HS-5 (cell line): ENCODE results near the gene UXT.
A peak's percentile ranks its signal among the peaks of the same experiment; 100 is the strongest.

Experiments
- DNase-seq: peaks from one replicate; pipeline ENCODE4 v3.0.0-alpha.2; 2012; ENCODE audit warnings: low read depth

The UXT gene

GRCh38 chrX:47649271-47649670, 9.7 kb downstream of the UXT start:
- no peak for DNase-seq

GRCh38 chrX:47648376-47648775, 10.6 kb downstream of the UXT start:
- no peak for DNase-seq

- no peak for DNase-seq
These were observed 12.3 kb downstream of the UXT start for GRCh38 chrX:47646636-47647035.

- no peak for DNase-seq
These were observed 13.4 kb downstream of the UXT start for GRCh38 chrX:47645530-47645929.

- DNase-seq, result no peak
These were observed 14.4 kb downstream of the UXT start for GRCh38 chrX:47644557-47645091.

GRCh38 chrX:47643926-47644325, 15.1 kb downstream of the UXT start:
- no peak for DNase-seq

- DNase-seq, result no peak
These were observed 20.2 kb downstream of the UXT start for GRCh38 chrX:47638816-47639215.

GRCh38 chrX:47637546-47638195, 21.3 kb downstream of the UXT start:
- no peak for DNase-seq

- DNase-seq, result no peak
These were observed 24.0 kb downstream of the UXT start for GRCh38 chrX:47634871-47635575.

GRCh38 chrX:47633689-47634590, 25.0 kb downstream of the UXT start:
- no peak for DNase-seq

GRCh38 chrX:47632666-47633065, 26.3 kb downstream of the UXT start:
- DNase-seq, result no peak

GRCh38 chrX:47631676-47632075, 27.3 kb downstream of the UXT start:
- DNase-seq, result no peak

- DNase-seq, result no peak
These were observed 29.4 kb downstream of the UXT start, which contains the start of gene CFP for GRCh38 chrX:47629419-47630200. Gene CFP (minus strand): TSS chrX:47629930. CDS start chrX:47629844, 86 bp downstream.

GRCh38 chrX:47628982-47629381, 30.0 kb downstream of the UXT start:
- DNase-seq, result no peak

GRCh38 chrX:47625365-47625764, 33.6 kb downstream of the UXT start:
- no peak for DNase-seq

- DNase-seq, result no peak
These were observed 35.4 kb downstream of the UXT start for GRCh38 chrX:47623540-47624027.

- no peak for DNase-seq
These were observed 37.1 kb downstream of the UXT start for GRCh38 chrX:47621851-47622250.

- no peak for DNase-seq
These were observed 38.7 kb downstream of the UXT start for GRCh38 chrX:47620303-47620685.

- peak; percentile 6 for DNase-seq
These were observed 39.3 kb downstream of the UXT start, which contains the start of gene SYN1 for GRCh38 chrX:47619486-47620302. Gene SYN1 (minus strand): TSS chrX:47619857. CDS start chrX:47619728, 129 bp downstream.

GRCh38 chrX:47618923-47619485, 40.0 kb downstream of the UXT start:
- DNase-seq, result no peak
